Parathyroid adenoma (tissue), 2 donors: ENCODE measurements around the gene TMEM62.

Source experiments
- H2AFZ ChIP-seq: fragments of 300-600 bp; sonication (generic); one replicate; pipeline ENCODE4 v1.7.0; 2017; ENCODE audit warnings: antibody characterized with exemption, mild to moderate bottlenecking
- H3K27ac ChIP-seq: fragments of 300-600 bp; sonication (generic); one replicate; pipeline ENCODE4 v1.7.0; 2017
- H3K27me3 ChIP-seq: fragments of 300-600 bp; sonication (generic); one replicate; pipeline ENCODE4 v1.7.0; 2017; ENCODE audit warnings: low read length; ENCODE audit not compliant: control insufficient read depth, insufficient read depth
- H3K36me3 ChIP-seq: fragments of 300-600 bp; sonication (generic); one replicate; pipeline ENCODE4 v1.7.0; 2017; ENCODE audit warnings: low read length; ENCODE audit not compliant: control insufficient read depth, insufficient read depth
- H3K4me1 ChIP-seq: fragments of 300-600 bp; sonication (generic); one replicate; pipeline ENCODE4 v1.7.0; 2017; ENCODE audit warnings: control low read depth
- H3K4me2 ChIP-seq: fragments of 300-600 bp; sonication (generic); one replicate; pipeline ENCODE4 v1.7.0; 2017; ENCODE audit warnings: low read length
- H3K4me3 ChIP-seq: fragments of 300-600 bp; sonication (generic); one replicate; pipeline ENCODE4 v1.7.0; 2017; ENCODE audit warnings: low read depth, low read length
- H3K79me2 ChIP-seq: fragments of 300-600 bp; sonication (generic); one replicate; pipeline ENCODE4 v1.7.0; 2017; ENCODE audit warnings: control low read depth
- H3K9ac ChIP-seq: fragments of 300-600 bp; sonication (generic); one replicate; pipeline ENCODE4 v1.7.0; 2017; ENCODE audit warnings: mild to moderate bottlenecking
- H3K9me3 ChIP-seq: fragments of 300-600 bp; sonication (generic); one replicate; pipeline ENCODE4 v1.7.0; 2017; ENCODE audit warnings: low read length; ENCODE audit not compliant: control insufficient read depth
- CTCF ChIP-seq: fragments of 300-600 bp; sonication (generic); IDR thresholded peaks from one replicate; pipeline ENCODE4 v1.7.0; 2017; ENCODE audit warnings: antibody characterized with exemption, mild to moderate bottlenecking
- donor health status: primary hyperparathyroidism.

TMEM62 gene

GRCh38 chr15:43184407-43185124 lies 51.2 kb downstream of the TMEM62 start:
- no peak overlapping the region for H3K9ac ChIP-seq
- no peak overlapping the region for H3K4me2 ChIP-seq

GRCh38 chr15:43185157-43186002 lies 52.0 kb downstream of the TMEM62 start, which contains the start of gene CCNDBP1:
TSS of gene CCNDBP1 (plus strand) at chr15:43185403. CDS start at chr15:43185499, 96 bp downstream.
- Histone ChIP-seq H3K79me2 (no peaks in the 10 kb centered on the region), H3K27me3 (no peaks in the 10 kb centered on the region), H3K4me1 (no peaks in the 10 kb centered on the region), H3K9me3 (no peaks in the 10 kb centered on the region), H3K4me3 (peak within 1 kb of the TSS; percentile 89), H3K9ac (peak within 1 kb of the TSS; percentile 89), H3K36me3 (no peaks in the 10 kb centered on the region), H3K27ac (peak within 1 kb of the TSS; percentile 78), H3K4me2 (peak within 1 kb of the TSS; percentile 88), H2AFZ (peak within 1 kb of the TSS; percentile 91)
- peak; percentile 28 for TF ChIP-seq CTCF

More at GRCh38 chr15:43184407-43185124, 51.2 kb downstream of the TMEM62 start:
- no peaks in the 10 kb centered on the region for H3K9me3 ChIP-seq
- H3K27ac ChIP-seq: peak overlapping the region; percentile 78
- H3K27me3 ChIP-seq: no peaks in the 10 kb centered on the region
- no peaks in the 10 kb centered on the region for H3K4me1 ChIP-seq
- H3K79me2 ChIP-seq: no peaks in the 10 kb centered on the region
- peak overlapping the region; percentile 89 for H3K4me3 ChIP-seq
- H2AFZ ChIP-seq: peak overlapping the region; percentile 91
- TF ChIP-seq CTCF: no peak
- H3K36me3 ChIP-seq: no peaks in the 10 kb centered on the region

- H2AFZ ChIP-seq: peak overlapping the region; percentile 91
- peak; percentile 1 for TF ChIP-seq CTCF
- no peaks in the 10 kb centered on the region for H3K79me2 ChIP-seq
- no peaks in the 10 kb centered on the region for H3K36me3 ChIP-seq
- peak overlapping the region; percentile 89 for H3K9ac ChIP-seq
- no peaks in the 10 kb centered on the region for H3K9me3 ChIP-seq
- peak overlapping the region; percentile 89 for H3K4me3 ChIP-seq
- peak overlapping the region; percentile 88 for H3K4me2 ChIP-seq
- peak overlapping the region; percentile 78 for H3K27ac ChIP-seq
- H3K27me3 ChIP-seq: no peaks in the 10 kb centered on the region
- no peaks in the 10 kb centered on the region for H3K4me1 ChIP-seq
These were observed 52.6 kb downstream of the TMEM62 start for GRCh38 chr15:43186003-43186353.

GRCh38 chr15:43187544-43188155 lies 54.3 kb downstream of the TMEM62 start:
- Histone ChIP-seq H3K27ac (no peak overlapping the region), H3K79me2 (no peaks in the 10 kb centered on the region), H3K9me3 (no peaks in the 10 kb centered on the region), H3K9ac (no peak overlapping the region), H3K4me3 (no peak overlapping the region), H3K4me1 (no peaks in the 10 kb centered on the region), H3K36me3 (no peaks in the 10 kb centered on the region), H3K27me3 (no peaks in the 10 kb centered on the region), H2AFZ (no peak overlapping the region), H3K4me2 (no peak overlapping the region)
- peak; percentile 29 for TF ChIP-seq CTCF
